Measurements from ENCODE around the gene RICTOR.
"Not testable (repeated sequence)": the region's sequence is repeated elsewhere in the genome, so short reads cannot be mapped to it uniquely, and the experiment has no call there.

The RICTOR gene

GRCh38 chr5:38989974-38990719 lies 84.1 kb downstream of the RICTOR start:
- not testable (repeated sequence) for H4K8ac ChIP-seq (ENCODE audit: low read length); H3K14ac ChIP-seq (ENCODE audit: low read length in 2 of 2); H3K9me3 ChIP-seq (ENCODE audit: control insufficient read depth, low read length); H2BK12ac ChIP-seq (ENCODE audit: low read length in 2 of 2); DNase-seq; H3K79me1 ChIP-seq (replicated peaks; ENCODE audit: low read length, poor library complexity, severe bottlenecking); H3K9ac ChIP-seq (ENCODE audit: low read length); H3K27ac ChIP-seq (ENCODE audit: low read length, poor library complexity, severe bottlenecking); H3K4ac ChIP-seq (ENCODE audit: low read depth in 1 of 2, low read length in 2 of 2); H3K23ac ChIP-seq (ENCODE audit: low read length in 2 of 2); H2BK15ac ChIP-seq (ENCODE audit: low read depth, poor library complexity, severe bottlenecking); H3K4me3 ChIP-seq (ENCODE audit: insufficient read depth in 1 of 2, low read depth in 1 of 2, low read length in 2 of 2); H3K4me1 ChIP-seq (ENCODE audit: control insufficient read depth, insufficient read depth, low read depth, low read length); H3K18ac ChIP-seq (ENCODE audit: low read depth in 1 of 2, low read length in 2 of 2); H3K4me2 ChIP-seq (ENCODE audit: low read length, poor library complexity, severe bottlenecking); H2AK5ac ChIP-seq (ENCODE audit: low read length, severe bottlenecking); H2BK5ac ChIP-seq (ENCODE audit: low read depth, low read length, poor library complexity, severe bottlenecking); H2BK120ac ChIP-seq (ENCODE audit: low read depth, low read length); H4K91ac ChIP-seq (ENCODE audit: low read length); H3K27me3 ChIP-seq (ENCODE audit: control insufficient read depth in 1 of 2, insufficient read depth in 1 of 2, low read length in 2 of 2); H2AFZ ChIP-seq (ENCODE audit: low read depth, low read length)
- 100% methylated on average over 4 of the region's 13 CpGs for WGBS
- peaks cover 0 to 59% of the 10 kb centered on the region in 2 experiments for H3K36me3 ChIP-seq (ENCODE audit: control insufficient read depth in 1 of 2, insufficient read depth in 2 of 2, low read depth in 1 of 2, low read length in 2 of 2)

GRCh38 chr5:38985909-38986452 lies 88.2 kb downstream of the RICTOR start:
- H3K18ac ChIP-seq (ENCODE audit: low read depth in 1 of 2, low read length in 2 of 2): no peak overlapping the region
- H3K27me3 ChIP-seq (ENCODE audit: control insufficient read depth in 1 of 2, insufficient read depth in 1 of 2, low read length in 2 of 2): no peaks in the 10 kb centered on the region
- H4K8ac ChIP-seq (ENCODE audit: low read length): no peak overlapping the region
- no peak overlapping the region for H2BK120ac ChIP-seq (ENCODE audit: low read depth, low read length)
- no peak overlapping the region for H3K4me2 ChIP-seq (ENCODE audit: low read length, poor library complexity, severe bottlenecking)
- H3K27ac ChIP-seq (ENCODE audit: low read length, poor library complexity, severe bottlenecking): no peak overlapping the region
- no peak overlapping the region for H3K14ac ChIP-seq (ENCODE audit: low read length in 2 of 2)
- H2BK12ac ChIP-seq (ENCODE audit: low read length in 2 of 2): no peak overlapping the region
- H2AK5ac ChIP-seq (ENCODE audit: low read length, severe bottlenecking): no peak overlapping the region
- no peak overlapping the region for H2BK5ac ChIP-seq (ENCODE audit: low read depth, low read length, poor library complexity, severe bottlenecking)
- 83% methylated on average over 6 of the region's 9 CpGs for WGBS
- H2AFZ ChIP-seq (ENCODE audit: low read depth, low read length): no peak overlapping the region
- H2BK15ac ChIP-seq (ENCODE audit: low read depth, poor library complexity, severe bottlenecking): no peak overlapping the region
- peaks cover 0 to 55% of the 10 kb centered on the region in 2 experiments for H3K36me3 ChIP-seq (ENCODE audit: control insufficient read depth in 1 of 2, insufficient read depth in 2 of 2, low read depth in 1 of 2, low read length in 2 of 2)
- H3K4ac ChIP-seq (ENCODE audit: low read depth in 1 of 2, low read length in 2 of 2): no peak overlapping the region
- H3K79me1 ChIP-seq (replicated peaks; ENCODE audit: low read length, poor library complexity, severe bottlenecking): peaks cover 5% of the 10 kb centered on the region
- no peaks in the 10 kb centered on the region for H3K4me1 ChIP-seq (ENCODE audit: control insufficient read depth, insufficient read depth, low read depth, low read length)
- no peak overlapping the region for H4K91ac ChIP-seq (ENCODE audit: low read length)
- no peak for DNase-seq
- peaks cover 7% of the 10 kb centered on the region for H3K9me3 ChIP-seq (ENCODE audit: control insufficient read depth, low read length)
- no peak overlapping the region for H3K23ac ChIP-seq (ENCODE audit: low read length in 2 of 2)
- H3K4me3 ChIP-seq (ENCODE audit: insufficient read depth in 1 of 2, low read depth in 1 of 2, low read length in 2 of 2): no peak overlapping the region
- H3K9ac ChIP-seq (ENCODE audit: low read length): no peak overlapping the region

DNA sequence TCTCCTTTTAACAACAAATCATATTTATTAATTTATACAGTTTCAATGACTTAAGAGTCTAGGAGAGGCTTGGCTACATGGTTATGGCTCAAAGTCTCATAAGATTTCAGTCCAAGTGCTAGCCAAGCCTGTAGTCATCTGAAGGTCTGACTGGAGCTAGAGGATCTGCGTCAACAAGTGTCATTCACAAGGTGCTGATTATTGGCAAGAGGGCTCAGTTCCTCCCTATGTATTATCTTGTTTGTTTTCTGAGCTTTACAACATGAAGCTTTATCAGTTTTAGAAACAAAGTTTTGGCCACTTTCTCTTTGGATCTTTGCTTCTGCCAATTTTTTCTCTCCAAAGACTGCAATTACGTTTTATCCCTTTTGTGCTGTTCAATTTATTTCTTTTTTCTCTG lies 94.7 kb downstream of the RICTOR start:
- WGBS: 100% methylated on average over 1 of the region's 2 CpGs

GRCh38 chr5:38978036-38978435 lies 96.2 kb downstream of the RICTOR start:
- no peak overlapping the region for H4K8ac ChIP-seq (ENCODE audit: low read length)
- H2BK12ac ChIP-seq (ENCODE audit: low read length in 2 of 2): no peak overlapping the region
- no peak overlapping the region for H2AK5ac ChIP-seq (ENCODE audit: low read length, severe bottlenecking)
- H3K18ac ChIP-seq (ENCODE audit: low read depth in 1 of 2, low read length in 2 of 2): no peak overlapping the region
- H3K27ac ChIP-seq (ENCODE audit: low read length, poor library complexity, severe bottlenecking): no peak overlapping the region
- no peak overlapping the region for H3K9ac ChIP-seq (ENCODE audit: low read length)
- no peaks in the 10 kb centered on the region for H3K79me1 ChIP-seq (replicated peaks; ENCODE audit: low read length, poor library complexity, severe bottlenecking)
- H2BK15ac ChIP-seq (ENCODE audit: low read depth, poor library complexity, severe bottlenecking): no peak overlapping the region
- H2AFZ ChIP-seq (ENCODE audit: low read depth, low read length): no peak overlapping the region
- no peak overlapping the region for H3K4ac ChIP-seq (ENCODE audit: low read depth in 1 of 2, low read length in 2 of 2)
- H3K4me1 ChIP-seq (ENCODE audit: control insufficient read depth, insufficient read depth, low read depth, low read length): no peaks in the 10 kb centered on the region
- H2BK5ac ChIP-seq (ENCODE audit: low read depth, low read length, poor library complexity, severe bottlenecking): no peak overlapping the region
- peaks cover 0 to 62% of the 10 kb centered on the region in 2 experiments for H3K36me3 ChIP-seq (ENCODE audit: control insufficient read depth in 1 of 2, insufficient read depth in 2 of 2, low read depth in 1 of 2, low read length in 2 of 2)
- H3K9me3 ChIP-seq (ENCODE audit: control insufficient read depth, low read length): no peaks in the 10 kb centered on the region
- no peak overlapping the region for H3K23ac ChIP-seq (ENCODE audit: low read length in 2 of 2)
- H4K91ac ChIP-seq (ENCODE audit: low read length): no peak overlapping the region
- H3K14ac ChIP-seq (ENCODE audit: low read length in 2 of 2): no peak overlapping the region
- no peak overlapping the region for H3K4me3 ChIP-seq (ENCODE audit: insufficient read depth in 1 of 2, low read depth in 1 of 2, low read length in 2 of 2)
- no peaks in the 10 kb centered on the region for H3K27me3 ChIP-seq (ENCODE audit: control insufficient read depth in 1 of 2, insufficient read depth in 1 of 2, low read length in 2 of 2)
- H3K4me2 ChIP-seq (ENCODE audit: low read length, poor library complexity, severe bottlenecking): no peak overlapping the region
- no peak for DNase-seq
- H2BK120ac ChIP-seq (ENCODE audit: low read depth, low read length): no peak overlapping the region

More for the DNA sequence above, 94.7 kb downstream of the RICTOR start:
- H3K14ac ChIP-seq (ENCODE audit: low read length in 2 of 2): no peak overlapping the region
- no peak overlapping the region for H3K4me2 ChIP-seq (ENCODE audit: low read length, poor library complexity, severe bottlenecking)
- DNase-seq: no peak
- H3K36me3 ChIP-seq (ENCODE audit: control insufficient read depth in 1 of 2, insufficient read depth in 2 of 2, low read depth in 1 of 2, low read length in 2 of 2): peaks cover 0 to 51% of the 10 kb centered on the region in 2 experiments
- H3K23ac ChIP-seq (ENCODE audit: low read length in 2 of 2): no peak overlapping the region
- H2BK5ac ChIP-seq (ENCODE audit: low read depth, low read length, poor library complexity, severe bottlenecking): no peak overlapping the region
- no peak overlapping the region for H3K9ac ChIP-seq (ENCODE audit: low read length)
- H3K4me3 ChIP-seq (ENCODE audit: insufficient read depth in 1 of 2, low read depth in 1 of 2, low read length in 2 of 2): no peak overlapping the region
- H4K91ac ChIP-seq (ENCODE audit: low read length): no peak overlapping the region
- no peak overlapping the region for H2BK15ac ChIP-seq (ENCODE audit: low read depth, poor library complexity, severe bottlenecking)
- H3K4me1 ChIP-seq (ENCODE audit: control insufficient read depth, insufficient read depth, low read depth, low read length): no peaks in the 10 kb centered on the region
- no peak overlapping the region for H3K27ac ChIP-seq (ENCODE audit: low read length, poor library complexity, severe bottlenecking)
- no peak overlapping the region for H2AFZ ChIP-seq (ENCODE audit: low read depth, low read length)
- no peak overlapping the region for H3K18ac ChIP-seq (ENCODE audit: low read depth in 1 of 2, low read length in 2 of 2)
- no peaks in the 10 kb centered on the region for H3K9me3 ChIP-seq (ENCODE audit: control insufficient read depth, low read length)
- no peak overlapping the region for H2BK120ac ChIP-seq (ENCODE audit: low read depth, low read length)
- no peak overlapping the region for H4K8ac ChIP-seq (ENCODE audit: low read length)
- no peak overlapping the region for H2BK12ac ChIP-seq (ENCODE audit: low read length in 2 of 2)
- H3K4ac ChIP-seq (ENCODE audit: low read depth in 1 of 2, low read length in 2 of 2): no peak overlapping the region
- no peak overlapping the region for H2AK5ac ChIP-seq (ENCODE audit: low read length, severe bottlenecking)
- no peaks in the 10 kb centered on the region for H3K27me3 ChIP-seq (ENCODE audit: control insufficient read depth in 1 of 2, insufficient read depth in 1 of 2, low read length in 2 of 2)
- H3K79me1 ChIP-seq (replicated peaks; ENCODE audit: low read length, poor library complexity, severe bottlenecking): no peaks in the 10 kb centered on the region
